Measurements from ENCODE around the gene LUC7L.
A peak's percentile ranks its signal among the peaks of the same experiment; 100 is the strongest.
"Not testable (repeated sequence)": the region's sequence is repeated elsewhere in the genome, so short reads cannot be mapped to it uniquely, and the experiment has no call there.

The LUC7L gene

DNA sequence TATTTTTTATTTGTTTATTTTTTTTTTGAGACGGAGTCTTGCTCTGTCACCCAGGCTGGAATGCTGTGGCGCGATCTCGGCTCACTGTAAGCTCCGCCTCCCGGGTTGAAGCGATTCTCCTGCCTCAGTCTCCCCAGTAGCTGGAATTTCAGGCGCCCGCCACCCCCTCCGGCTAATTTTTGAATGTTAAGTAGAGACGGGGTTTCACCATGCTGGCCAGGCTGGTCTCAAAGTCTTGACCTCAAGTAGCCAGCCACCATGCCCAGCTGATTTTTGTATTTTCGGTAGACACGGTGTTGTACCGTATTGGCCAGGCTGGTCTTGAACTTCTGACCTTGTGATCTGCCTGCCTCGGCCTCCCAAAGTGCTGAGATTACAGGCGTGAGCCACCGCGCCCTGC is 1.1 kb upstream of the LUC7L start:
- not testable (repeated sequence) for DNase-seq (ENCODE audit: low read depth in 2 of 2)

DNA sequence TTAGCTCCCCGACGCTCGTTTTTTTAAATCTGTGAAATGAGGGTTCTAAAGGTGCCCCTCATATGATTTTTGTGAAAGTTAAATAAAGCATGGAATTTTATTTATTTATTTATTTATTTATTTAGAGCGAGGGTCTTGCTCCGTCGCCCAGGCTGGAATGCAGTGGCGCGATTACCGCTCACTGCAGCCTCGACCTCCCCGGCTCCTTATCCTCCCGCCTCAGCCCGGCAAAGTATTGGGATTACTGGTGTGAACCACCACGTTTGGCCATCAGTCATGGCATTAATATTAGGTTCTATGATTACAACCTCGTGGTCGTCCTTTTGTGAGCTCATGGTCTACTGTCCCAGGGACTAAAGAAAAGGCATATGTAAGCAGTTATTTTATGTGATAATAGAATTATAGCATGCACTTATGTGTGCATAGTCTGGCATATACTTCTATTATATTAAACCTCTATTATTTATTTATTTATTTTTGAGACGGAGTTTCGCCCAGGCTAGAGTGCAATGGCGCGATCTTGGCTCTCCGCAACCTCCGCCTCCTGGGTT is 557 bp upstream of the LUC7L start:
- no peak for DNase-seq (ENCODE audit: low read depth in 2 of 2)

DNA sequence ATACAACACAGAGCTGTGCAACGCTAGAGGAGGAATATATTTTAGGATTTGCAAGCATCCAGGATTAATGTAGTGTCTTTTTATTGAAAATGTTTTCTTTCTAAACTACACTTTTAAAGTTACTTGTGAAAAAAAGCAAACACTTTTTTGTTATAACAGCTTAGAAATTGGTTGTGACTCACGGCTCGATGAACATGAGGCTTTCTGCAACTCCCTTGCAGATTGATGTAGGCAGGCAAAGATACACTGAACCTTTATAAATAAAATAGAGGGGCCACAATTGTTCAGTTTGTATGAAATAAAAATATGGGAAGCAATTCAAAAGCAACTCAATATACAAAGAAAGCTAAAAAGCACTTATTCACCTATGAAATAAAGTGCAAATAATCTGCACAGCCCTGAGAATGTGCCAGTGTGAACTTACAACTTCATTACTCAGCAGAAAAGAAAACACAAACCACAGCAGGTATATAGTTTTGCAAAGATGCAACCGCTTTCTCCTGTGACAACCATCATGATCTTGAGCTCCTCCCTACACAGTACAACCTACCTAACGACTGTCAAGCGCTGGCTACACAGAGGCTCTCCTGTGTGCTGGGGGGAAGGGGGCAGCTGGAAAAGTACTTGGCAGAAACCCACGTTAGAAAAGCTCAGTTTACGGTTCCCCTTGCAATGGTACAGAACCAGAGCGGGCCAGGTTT is 948 bp downstream of the LUC7L start:
- no peak for DNase-seq (ENCODE audit: low read depth in 2 of 2)

DNA sequence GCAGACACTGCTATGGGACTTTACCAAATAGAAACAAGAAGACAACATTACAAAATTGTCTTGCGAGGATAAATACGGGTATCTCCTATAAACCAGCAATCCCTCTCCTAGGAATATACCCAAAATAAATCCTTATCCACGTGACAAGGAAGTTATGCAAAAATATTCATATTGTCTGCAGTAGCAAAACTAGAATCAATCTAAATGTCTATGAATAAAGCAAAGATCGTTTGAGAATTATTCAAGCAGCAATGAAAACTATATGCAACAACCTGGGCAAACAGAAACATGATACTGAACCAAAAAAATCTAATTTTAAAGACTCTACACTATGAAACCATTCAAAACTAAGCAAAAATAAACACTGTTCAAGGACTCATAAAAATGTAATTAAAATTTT is 9.2 kb downstream of the LUC7L start:
- no peak for DNase-seq (ENCODE audit: low read depth in 2 of 2)

DNA sequence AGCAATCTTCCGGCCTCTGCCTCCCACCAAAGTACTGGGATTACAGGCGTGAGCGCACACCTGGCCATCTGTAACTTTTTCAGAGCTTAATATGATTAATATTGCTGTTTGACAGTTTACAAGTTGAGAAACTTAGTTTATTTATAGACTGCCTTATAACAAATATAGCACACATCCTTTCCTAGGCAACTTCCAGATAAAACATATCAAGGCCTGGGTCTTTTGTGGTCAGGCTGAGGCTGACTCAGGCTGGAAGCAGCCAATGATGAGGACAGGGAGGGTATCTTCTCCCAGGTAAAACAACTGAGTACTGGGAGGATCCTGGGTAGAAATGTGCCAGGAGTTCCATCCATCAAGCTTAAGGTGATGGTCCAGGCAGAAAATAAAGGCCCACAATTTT is 16.2 kb downstream of the LUC7L start:
- no peak for DNase-seq (ENCODE audit: low read depth in 2 of 2)

DNA sequence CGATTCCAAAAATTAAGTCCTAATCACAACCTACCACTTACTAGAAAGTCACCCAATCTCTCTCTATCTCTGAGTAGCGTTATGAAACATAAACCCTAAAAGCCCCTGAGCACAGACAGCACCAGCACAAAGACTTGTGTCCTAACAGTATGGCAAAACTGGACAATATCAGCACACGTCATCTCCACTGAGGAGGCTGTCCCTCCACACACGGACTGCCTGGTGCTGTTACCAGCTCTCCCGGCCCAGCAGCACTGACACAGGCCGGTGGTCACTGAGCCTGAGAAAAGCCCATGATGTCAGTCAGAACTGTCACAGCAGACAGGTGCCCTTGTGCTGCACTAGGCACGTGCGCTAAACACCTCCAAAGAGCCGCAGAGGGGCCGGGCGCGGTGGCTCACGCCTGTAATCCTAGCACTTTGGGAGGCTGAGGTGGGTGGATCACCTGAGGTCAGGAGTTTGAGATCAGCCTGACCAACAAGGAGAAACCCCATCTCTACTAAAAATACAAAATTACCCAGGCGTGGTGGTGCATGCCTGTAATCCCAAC is 17.5 kb downstream of the LUC7L start:
- not testable (repeated sequence) for DNase-seq (ENCODE audit: low read depth in 2 of 2)

DNA sequence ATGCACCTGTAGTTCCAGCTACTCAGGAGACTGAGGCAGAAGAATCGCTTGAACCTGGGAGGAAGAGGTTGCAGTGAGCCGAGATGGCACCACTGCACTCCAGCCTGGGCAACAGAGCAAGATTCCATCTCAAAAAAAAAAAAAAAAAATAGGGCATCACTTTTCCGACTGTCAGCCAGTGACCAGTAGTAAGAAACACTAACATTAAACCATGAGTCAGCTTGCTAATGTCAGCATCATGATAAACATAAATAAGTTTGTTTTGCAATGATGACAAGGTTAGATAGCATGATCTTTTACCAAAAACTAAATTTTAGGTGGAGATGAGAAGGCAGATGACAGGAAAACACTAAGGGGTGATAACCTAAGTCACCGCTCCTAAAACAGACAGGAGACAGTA is 19.9 kb downstream of the LUC7L start:
- DNase-seq (ENCODE audit: low read depth in 2 of 2), result not testable (repeated sequence)

DNA sequence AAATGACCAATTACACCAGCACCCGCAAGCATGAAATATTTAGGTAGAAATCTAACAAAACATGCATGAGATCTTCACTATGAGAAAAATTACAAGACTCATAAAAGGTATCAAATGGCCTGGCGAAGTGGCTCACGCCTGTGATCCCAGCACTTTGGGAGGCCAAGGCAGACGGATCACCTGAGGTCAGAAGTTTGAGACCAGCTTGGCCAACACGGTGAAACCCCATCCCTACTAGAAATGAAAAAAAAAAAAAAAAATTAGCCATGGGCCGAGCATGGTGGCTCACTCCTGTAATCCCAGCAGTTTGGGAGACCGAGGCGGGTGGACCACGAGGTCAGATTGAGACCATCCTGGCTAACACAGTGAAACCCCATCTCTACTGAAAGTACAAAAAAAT is 25.2 kb downstream of the LUC7L start:
- not testable (repeated sequence) for DNase-seq (ENCODE audit: low read depth in 2 of 2)

DNA sequence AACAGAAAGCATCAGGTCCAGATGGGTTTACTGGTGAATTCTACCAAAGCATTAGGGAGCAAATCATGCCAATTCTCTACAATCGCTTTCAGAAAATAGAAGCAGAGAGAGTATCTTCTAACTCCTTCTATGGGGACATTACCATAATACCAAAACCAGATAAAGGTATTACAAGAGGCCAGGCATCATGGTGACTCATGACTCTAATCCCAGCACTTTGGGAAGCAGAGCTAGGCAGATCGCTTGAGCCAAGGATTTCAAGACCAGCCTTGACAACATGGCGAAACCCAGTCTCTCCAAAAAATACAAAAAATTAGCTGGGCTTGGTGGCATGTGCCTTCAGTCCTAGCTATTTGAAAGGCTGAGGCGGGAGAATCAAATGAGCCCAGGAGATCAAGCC is 26.0 kb downstream of the LUC7L start:
- no peak for DNase-seq (ENCODE audit: low read depth in 2 of 2)

DNA sequence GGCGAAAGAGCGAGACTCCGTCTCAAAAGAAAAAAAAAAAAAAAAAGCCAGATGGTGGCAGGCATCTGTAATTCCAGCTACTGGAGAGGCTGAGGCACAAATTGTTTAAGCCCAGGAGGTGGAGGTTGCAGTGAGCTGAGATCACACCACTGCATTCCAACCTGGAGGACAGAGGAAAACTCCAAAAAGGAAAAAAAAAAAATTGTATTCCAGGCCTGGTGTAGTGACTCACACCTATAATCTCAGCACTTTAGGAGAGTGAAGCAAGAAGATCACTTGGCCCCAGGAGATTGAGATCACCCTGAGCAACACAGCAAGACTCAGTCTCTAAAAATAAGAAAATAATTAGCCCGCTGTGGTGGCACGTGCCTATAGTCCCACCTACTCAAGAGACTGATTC is 28.9 kb downstream of the LUC7L start:
- DNase-seq (ENCODE audit: low read depth in 2 of 2), result no peak

DNA sequence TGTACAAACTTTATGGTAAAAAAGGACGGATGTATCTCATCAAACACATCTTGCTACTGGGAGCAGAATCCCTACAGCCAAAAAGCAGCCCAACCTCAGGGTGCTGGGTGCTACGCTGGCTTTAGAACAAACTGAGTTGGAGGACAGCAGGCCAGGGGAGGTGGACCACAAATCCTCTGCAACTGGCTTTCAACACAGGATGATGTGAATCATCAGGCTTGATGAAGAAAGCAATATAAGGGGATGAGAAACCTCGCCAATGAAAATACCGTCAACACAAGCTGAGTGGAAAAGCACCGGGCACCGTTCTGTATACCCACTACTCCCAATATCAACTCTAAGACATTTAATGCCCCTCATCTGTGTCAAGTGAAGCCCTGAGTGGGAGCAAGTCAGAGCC is 34.7 kb downstream of the LUC7L start:
- no peak for DNase-seq (ENCODE audit: low read depth in 2 of 2)

DNA sequence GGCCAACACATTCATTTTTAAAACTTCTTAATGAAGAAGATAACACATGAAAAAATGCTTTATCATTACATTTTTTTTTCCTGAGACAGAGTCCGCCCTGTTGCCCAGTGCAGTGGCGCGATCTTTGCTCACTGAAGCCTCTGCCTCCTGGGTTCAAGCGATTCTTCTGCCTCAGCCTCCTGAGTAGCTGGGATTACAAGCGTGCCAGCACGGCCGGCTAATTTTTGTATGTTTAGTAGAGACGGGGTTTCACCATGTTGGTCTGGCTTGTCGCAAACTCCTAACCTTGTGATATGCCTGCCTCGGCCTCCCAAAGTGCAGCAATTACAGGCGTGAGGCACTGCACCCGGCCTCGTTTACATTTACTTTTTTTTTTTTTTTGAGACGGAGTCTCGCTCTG is 35.8 kb downstream of the LUC7L start:
- no peak for DNase-seq (ENCODE audit: low read depth in 2 of 2)

DNA sequence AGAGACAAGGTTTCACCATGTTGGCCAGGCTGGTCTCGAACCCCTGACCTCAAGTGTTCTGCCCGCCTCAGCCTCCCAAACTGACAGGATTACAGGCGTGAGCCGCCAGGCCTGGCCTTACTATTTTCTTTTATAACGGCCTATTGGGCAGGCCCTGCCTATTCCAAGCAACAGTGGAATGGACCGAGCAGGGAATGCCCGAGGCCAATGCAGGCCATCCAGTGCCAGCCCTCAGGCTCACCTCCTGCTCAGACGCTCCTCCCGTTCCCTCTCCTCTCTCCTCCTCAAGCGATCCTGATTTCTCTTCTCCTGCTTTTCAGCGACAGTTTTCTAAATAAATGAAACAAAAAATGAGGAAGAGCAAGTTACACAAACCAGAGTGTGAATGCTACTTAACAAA is 36.6 kb downstream of the LUC7L start:
- DNase-seq (ENCODE audit: low read depth in 2 of 2), result no peak

DNA sequence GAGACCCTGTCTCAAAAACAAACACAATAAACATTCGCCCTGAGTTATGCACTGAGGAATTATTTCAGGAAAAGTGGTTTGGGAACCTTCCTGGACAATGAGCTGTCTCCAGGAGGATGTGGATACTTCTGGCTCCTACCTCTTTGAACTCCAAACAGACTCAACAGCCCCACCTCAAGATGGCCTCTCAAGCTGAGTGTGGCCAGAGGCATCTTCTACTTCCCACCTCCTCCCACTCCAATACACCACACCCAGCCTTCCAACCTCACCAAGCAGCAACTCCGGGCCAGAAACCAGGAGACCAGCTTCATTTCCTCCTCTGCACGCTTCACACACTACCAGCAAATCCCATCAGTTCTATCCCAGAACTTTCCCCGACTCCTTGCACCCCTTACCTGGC is 37.4 kb downstream of the LUC7L start:
- DNase-seq (ENCODE audit: low read depth in 2 of 2), result no peak

DNA sequence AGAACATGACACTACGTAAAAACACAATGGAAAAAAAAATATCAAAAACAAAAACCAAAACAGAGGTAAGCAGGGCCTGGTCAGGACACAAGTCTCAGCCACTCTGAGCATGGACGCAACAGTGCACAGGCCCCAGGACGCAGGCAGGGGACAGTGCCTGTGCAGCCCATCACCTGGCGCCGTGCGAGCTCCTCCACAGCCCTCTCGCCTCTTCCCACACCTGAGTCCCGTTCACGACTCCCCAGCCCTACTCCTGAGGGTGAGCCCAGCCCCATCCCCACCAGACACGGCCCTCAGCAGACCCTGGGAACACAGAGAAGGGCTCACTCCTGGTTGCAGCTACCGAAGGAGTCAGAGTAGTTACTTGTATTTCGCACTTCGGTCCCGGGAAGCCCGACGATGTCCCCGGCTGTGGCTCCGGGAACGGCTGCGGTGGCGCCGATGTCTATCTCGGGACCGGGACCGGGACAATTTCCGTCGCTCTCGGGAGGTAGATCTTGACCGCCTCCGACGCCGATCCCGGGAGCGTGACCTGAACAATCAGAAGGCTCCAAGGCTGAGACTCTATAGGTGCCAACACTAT is 39.6 kb downstream of the LUC7L start:
- DNase-seq (ENCODE audit: low read depth in 2 of 2), result no peak

DNA sequence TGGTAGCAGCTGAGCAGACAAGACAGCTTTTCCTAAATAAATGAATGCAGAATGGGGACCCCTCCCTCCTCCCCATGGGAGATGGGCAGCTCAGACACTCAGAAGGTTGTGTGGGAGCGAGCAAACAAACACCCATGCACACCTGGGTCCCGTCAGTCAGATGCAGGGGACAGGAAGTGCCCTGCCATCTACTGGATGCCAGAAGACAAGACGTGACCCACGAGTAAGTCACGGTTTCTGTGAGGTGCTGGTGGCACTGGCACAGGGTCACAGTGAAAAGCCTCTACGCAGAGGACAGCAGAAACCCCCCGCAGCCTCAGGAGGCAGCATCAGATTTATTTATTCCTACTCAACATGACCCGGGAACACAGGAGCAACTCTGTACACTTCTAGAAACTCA is 40.6 kb downstream of the LUC7L start:
- DNase-seq (ENCODE audit: low read depth in 2 of 2), result no peak

DNA sequence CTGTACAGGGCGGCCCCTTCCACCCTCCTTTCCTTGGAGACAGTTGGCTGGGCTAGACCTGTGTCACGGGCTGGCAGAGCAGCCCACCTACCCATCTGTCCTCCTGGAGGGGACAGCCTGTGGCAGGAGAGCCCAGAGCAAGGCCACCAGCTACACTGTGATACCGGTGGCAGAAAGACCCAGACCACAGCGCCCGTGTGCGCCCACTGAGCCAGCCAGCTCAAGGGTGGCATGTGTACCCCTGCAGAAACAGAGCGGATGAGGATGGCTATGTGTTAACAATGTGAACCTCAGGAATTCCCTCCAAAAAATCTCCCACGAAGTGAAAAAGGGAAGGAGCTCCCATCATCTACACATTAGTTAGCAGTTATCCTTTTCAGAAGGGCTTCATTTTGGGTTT is 41.9 kb downstream of the LUC7L start:
- no peak for DNase-seq (ENCODE audit: low read depth in 2 of 2)

DNA sequence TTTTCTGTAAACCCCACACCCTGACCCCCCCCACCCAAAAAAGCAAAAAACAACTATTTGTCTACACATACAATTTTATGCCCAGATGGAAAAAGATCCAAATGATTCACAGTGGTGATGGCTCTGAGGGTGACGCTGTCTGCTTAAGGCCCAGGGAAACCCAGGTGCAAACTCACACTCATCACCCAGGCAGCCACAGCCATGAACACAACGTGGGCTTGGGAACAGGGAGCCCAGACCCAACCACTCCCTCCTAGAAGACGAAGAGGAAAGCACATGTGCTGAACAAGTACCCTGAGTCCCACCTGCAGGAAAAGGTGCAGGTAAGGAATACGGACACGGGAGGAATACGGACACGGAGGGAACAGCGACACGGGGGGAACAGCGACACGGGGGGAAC is 43.6 kb downstream of the LUC7L start:
- DNase-seq (ENCODE audit: low read depth in 2 of 2), result no peak

DNA sequence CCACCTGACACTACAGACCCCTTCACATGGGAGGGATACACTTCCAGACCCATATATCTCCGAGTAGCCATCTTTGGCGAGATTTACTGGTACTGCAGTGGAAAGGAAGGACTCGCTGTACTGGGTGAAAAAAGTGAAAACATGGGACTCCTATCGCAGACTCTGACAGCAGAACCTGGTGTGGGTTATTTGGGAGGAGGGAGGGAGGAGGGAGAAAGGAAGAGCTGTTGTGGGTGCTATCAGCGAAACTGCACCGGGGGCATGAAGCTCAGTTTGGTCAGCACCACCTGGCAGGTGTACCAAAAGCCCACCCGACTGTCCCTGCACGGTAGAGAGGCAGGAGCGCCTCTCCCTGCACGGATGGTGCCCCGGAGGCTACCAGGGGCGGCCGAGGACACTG is 44.0 kb downstream of the LUC7L start:
- no peak for DNase-seq (ENCODE audit: low read depth in 2 of 2)

DNA sequence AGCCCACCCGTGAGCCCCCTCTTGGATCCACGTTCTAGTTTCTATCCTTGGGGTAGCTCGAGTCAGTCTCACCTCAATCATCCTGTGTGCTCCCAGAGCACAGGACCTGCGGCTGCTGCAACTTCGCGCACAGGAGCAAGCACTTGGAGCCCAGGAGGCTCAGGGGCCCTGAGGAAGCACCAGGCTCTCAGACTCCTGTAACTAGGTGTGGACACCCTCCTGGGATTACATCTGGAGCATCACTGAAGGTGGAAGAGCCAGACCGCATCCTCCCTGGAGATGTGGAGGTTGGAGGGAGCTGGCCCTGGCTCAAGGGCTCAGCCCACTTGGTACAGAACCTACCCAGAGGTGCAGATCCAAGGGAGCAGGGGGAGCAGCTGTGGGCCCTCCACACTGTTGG is 46.2 kb downstream of the LUC7L start:
- DNase-seq (ENCODE audit: low read depth in 2 of 2), result no peak

DNA sequence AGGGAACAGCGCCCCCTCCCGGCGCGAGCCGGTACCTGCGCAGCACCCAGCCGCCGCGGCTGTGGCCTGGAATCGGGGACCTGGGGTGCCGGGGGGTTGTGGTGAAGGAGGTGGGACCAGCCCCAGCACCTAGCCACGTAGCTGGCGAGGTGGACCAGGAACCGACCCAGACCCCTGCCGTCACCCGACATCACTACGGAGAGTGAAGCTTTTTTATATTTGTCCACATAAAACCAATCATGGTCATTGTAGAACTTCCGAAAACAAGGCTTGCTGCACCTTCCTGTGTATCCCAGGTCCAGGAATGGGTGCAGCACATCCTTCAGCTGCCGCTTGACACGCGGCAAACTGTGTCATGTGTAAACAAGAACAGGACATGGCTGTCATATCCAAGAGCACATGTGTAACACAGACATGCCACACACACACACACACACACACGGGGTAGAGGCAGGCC is 47.7 kb downstream of the LUC7L start:
- DNase-seq (ENCODE audit: low read depth in 2 of 2), result no peak

DNA sequence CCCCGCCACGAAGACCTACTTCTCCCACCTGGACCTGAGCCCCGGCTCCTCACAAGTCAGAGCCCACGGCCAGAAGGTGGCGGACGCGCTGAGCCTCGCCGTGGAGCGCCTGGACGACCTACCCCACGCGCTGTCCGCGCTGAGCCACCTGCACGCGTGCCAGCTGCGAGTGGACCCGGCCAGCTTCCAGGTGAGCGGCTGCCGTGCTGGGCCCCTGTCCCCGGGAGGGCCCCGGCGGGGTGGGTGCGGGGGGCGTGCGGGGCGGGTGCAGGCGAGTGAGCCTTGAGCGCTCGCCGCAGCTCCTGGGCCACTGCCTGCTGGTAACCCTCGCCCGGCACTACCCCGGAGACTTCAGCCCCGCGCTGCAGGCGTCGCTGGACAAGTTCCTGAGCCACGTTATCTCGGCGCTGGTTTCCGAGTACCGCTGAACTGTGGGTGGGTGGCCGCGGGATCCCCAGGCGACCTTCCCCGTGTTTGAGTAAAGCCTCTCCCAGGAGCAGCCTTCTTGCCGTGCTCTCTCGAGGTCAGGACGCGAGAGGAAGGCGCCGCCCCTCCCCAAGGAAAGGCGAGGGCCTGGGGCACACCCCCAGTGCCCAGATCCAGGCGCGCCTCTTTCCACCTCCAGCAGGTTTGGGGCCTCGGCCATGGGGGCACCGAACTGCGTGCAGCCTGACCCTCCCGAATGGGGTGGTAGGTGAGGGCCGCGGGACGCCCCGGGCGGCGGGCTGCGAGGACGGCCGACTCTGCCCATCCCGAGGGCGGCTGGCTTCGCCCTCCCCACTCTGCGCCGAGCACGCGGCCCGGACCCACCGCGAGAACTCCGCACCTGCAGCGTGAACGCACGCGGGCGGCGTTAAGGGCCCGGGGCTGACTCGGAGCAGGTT is 48.3 kb downstream of the LUC7L start:
- DNase-seq (ENCODE audit: low read depth in 2 of 2), result peak; percentile 60 to 63

Data from stimulated activated CD8-positive, alpha-beta memory T cell treated with anti-CD3 and anti-CD28 coated beads, Interleukin-15, amount 100 ng/mL, for 4 hours (primary cell).